MV-4-11 (cell line): ENCODE measurements around the gene TTPAL.

Experiments
- DNase-seq: peaks from one replicate; lab custom pipeline; 2025; lab: John Stamatoyannopoulos, UW

The TTPAL gene, protein sequence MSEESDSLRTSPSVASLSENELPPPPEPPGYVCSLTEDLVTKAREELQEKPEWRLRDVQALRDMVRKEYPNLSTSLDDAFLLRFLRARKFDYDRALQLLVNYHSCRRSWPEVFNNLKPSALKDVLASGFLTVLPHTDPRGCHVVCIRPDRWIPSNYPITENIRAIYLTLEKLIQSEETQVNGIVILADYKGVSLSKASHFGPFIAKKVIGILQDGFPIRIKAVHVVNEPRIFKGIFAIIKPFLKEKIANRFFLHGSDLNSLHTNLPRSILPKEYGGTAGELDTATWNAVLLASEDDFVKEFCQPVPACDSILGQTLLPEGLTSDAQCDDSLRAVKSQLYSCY

DNA sequence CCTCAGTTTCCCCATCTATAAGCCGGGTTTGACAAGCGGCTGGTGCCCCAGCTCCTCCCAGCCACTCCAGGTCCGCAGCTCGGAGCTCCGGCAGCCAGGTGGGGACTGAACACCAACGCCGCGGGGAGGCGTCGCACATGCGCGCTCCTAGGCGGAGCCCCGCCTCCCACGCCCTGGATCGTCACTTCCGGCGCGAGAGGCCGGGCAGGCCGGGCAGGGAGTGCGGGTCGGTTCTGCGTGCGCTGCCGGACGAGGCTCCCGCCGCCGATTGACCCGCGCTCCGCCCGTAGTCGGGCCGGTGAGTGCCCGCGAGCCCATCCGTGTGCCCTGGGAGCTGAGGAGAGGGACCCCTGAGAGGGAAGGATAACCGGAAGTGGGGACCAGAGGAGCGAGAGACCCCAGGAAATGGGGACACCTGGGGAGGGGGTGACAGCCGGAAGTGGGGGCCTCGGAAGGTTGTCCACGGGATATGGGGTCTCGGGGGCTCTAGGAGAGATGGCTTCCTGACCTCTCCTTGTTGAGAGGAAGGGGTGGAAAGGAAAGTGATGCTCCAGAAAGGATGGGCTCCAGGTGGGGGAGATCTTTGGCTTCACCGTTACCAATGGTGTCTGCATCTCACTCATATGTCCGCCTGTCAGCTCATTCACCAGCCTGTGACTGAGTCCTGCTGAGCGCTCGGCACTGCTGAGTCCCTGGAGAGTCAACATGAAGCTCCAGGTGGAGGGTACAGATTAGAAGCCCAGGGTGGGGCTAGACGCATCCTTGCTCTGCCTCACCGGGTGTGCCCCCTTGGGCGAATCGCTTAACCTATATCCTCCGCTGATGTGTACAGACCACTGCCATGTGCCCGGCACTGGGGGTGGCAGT is at the start of gene TTPAL:
TSS of gene TTPAL (plus strand) at position 181 of the 867 bp plus-strand sequence. CDS start 4,126 bp downstream, outside the sequence.
- peak; percentile 72 for DNase-seq

DNA sequence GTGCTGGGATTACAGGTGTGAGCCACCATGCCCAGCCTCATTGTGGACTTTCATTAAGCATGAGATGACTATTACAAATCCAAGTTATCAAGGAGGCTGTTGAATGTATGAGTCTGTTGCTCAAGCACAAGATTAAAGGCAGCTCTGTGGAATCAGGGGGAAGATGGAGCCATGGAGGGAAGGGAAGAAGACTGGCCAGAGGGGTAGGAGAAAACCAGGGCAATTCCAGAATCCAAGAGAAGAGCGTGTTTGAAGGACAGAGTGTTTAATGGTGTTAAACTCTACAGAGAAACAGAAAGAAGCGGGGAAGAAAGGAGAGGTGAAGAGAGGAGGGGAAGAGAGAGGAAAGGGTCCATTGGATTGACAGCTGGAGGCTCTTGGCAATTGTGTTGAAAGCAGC is 49.8 kb upstream of the TTPAL start:
- DNase-seq: no peak

DNA sequence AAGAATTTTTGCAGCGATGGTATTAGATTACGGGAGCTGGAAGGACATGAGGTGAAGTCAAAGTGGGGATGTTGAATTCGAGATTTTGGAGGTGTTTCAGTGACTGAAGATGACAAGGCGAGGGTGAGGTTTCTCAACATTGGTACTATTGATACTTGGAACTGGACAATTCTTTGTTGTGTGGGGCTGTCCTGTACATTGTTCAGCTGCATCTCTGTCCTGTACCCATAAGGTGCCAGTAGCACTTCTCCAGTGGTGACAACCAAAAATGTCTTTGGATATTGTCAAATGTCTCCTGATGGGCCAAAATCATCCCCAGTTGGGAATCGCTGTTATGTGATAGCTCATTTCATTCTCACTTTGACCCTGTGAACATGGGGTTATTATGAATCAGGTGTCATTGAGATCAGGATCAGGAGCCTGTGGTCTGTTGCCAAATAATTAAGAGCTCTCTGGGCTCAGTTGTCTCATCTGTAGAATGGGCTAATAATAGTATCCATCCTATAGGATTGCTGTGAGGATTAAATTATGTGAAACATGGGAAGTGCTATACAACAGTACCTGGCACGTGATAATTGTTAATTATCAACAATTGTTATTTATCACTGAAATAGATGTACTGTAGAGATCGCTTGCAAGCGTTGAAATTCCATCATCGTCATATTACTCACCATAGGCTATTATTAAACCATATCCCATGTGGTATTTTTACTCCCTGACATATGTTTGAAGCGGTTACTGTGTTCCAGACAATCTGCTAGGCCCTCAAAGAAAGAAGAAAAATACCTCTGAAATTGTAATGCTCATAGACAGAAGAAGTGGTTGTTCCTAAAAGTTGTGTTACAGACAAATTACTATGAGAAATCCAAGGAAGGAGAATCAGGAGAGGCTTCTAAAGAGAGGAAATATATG is 48.5 kb upstream of the TTPAL start:
- no peak for DNase-seq

DNA sequence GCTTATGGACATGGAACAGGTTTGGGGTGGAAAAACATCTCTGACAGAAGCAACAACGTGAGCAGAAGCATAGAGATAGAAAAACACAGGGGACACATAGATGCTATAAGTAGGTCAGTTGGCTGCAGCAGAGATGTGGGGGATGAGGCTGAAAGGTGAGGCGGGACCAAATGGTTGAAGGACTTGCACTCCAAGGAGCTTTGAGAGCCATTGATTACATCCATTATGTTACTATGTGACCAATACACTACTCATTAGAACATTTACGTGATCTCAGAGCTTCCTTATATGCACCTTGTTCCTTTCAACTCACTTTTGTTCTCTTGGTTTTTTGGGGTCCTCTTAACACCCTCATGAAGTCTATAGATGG is 47.9 kb upstream of the TTPAL start:
- DNase-seq: no peak

DNA sequence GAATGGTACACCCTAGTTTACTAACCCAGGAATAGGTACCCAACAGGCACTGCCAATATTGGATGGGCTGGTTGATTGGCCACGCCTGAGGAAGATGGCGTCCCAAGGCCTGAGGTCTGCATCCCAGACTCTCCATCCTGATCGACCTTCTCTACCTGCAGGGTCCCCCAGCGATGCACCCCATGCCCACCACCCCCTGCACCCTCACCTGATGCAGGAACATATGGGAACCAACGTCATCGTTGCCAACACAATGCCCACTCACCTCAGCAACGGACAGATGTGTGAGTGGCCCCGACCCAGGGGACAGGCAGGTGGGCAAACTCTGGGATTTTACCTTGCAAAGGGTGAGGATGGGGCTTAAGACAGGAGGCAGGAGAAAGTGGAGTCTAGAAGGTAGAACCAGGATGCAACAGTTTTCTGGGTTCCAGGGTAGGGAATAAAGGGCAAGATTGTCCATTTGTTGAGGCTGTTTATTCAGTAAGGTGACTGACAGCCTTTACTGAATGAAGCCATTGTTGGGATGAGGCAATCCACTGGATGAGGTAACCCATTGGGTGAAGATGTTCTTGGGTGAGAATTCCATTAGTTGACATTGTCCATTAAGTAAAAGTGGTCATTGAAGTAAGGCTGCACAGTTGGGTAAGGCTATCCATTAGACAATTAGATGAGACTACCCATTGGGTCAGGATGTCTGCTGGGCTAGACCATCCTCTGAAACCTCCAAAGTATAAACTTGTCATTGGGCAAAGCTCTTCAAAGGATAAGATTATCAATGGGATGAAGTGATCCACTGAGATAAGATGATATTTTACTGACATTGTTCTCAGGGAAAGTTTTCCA is 47.3 kb upstream of the TTPAL start:
- DNase-seq: no peak

DNA sequence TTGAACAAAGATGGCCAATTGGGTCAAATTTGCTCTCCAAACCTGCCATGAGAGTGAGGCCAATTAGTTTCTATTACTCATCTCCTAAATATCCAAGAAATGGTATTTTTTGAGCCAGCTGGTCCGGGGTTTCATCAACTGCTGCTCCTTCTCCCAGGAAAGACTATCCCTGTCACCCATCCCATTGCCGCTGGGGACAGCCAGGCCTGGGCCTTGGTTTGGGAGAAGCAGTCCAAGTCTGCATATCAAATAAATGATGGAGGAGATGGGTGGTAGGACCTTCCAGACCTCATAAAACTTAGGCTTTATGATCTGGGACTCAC is 46.7 kb upstream of the TTPAL start:
- no peak for DNase-seq

DNA sequence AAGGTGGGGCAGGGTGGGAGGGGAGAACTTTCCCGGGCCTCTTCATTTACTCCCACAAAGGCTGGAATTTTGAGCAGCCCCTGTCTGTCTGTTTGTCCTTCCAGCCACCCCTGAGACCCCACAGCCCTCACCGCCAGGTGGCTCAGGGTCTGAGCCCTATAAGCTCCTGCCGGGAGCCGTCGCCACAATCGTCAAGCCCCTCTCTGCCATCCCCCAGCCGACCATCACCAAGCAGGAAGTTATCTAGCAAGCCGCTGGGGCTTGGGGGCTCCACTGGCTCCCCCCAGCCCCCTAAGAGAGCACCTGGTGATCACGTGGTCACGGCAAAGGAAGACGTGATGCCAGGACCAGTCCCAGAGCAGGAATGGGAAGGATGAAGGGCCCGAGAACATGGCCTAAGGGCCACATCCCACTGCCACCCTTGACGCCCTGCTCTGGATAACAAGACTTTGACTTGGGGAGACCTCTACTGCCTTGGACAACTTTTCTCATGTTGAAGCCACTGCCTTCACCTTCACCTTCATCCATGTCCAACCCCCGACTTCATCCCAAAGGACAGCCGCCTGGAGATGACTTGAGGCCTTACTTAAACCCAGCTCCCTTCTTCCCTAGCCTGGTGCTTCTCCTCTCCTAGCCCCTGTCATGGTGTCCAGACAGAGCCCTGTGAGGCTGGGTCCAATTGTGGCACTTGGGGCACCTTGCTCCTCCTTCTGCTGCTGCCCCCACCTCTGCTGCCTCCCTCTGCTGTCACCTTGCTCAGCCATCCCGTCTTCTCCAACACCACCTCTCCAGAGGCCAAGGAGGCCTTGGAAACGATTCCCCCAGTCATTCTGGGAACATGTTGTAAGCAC is 46.0 kb upstream of the TTPAL start:
- DNase-seq: no peak

DNA sequence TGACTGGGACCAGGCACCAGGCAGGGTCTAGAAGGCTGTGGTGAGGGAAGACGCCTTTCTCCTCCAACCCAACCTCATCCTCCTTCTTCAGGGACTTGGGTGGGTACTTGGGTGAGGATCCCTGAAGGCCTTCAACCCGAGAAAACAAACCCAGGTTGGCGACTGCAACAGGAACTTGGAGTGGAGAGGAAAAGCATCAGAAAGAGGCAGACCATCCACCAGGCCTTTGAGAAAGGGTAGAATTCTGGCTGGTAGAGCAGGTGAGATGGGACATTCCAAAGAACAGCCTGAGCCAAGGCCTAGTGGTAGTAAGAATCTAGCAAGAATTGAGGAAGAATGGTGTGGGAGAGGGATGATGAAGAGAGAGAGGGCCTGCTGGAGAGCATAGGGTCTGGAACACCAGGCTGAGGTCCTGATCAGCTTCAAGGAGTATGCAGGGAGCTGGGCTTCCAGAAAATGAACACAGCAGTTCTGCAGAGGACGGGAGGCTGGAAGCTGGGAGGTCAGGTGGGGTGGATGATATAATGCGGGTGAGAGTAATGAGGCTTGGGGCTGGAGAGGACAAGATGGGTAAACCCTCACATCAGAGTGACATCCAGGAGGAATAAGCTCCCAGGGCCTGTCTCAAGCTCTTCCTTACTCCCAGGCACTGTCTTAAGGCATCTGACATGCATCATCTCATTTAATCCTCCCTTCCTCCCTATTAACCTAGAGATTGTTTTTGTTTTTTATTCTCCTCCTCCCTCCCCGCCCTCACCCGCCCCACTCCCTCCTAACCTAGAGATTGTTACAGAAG is 45.2 kb upstream of the TTPAL start:
- DNase-seq: no peak

DNA sequence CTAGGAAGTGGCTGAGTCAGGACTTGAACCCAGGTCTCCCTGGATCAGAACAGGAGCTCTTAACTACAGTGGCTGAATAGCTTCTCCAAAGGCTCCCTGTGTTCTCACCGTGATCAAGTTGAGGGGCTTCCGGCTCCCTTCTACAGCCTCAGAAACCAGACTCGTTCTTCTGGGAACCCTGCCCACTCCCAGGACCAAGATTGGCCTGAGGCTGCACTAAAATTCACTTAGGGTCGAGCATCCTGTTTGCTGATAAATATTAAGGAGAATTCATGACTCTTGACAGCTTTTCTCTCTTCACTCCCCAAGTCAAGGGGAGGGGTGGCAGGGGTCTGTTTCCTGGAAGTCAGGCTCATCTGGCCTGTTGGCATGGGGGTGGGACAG is 44.6 kb upstream of the TTPAL start:
- no peak for DNase-seq

DNA sequence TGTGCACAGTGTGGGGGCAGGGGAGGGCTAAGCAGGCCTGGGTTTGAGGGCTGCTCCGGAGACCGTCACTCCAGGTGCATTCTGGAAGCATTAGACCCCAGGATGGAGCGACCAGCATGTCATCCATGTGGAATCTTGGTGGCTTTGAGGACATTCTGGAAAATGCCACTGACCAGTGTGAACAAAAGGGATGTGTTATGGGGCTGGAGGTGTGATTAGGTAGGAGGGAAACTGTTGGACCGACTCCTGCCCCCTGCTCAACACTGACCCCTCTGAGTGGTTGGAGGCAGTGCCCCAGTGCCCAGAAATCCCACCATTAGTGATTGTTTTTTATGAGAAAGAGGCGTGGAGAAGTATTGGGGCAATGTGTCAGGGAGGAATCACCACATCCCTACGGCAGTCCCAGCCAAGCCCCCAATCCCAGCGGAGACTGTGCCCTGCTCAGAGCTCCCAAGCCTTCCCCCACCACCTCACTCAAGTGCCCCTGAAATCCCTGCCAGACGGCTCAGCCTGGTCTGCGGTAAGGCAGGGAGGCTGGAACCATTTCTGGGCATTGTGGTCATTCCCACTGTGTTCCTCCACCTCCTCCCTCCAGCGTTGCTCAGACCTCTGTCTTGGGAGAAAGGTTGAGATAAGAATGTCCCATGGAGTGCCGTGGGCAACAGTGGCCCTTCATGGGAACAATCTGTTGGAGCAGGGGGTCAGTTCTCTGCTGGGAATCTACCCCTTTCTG is 44.0 kb upstream of the TTPAL start:
- no peak for DNase-seq

DNA sequence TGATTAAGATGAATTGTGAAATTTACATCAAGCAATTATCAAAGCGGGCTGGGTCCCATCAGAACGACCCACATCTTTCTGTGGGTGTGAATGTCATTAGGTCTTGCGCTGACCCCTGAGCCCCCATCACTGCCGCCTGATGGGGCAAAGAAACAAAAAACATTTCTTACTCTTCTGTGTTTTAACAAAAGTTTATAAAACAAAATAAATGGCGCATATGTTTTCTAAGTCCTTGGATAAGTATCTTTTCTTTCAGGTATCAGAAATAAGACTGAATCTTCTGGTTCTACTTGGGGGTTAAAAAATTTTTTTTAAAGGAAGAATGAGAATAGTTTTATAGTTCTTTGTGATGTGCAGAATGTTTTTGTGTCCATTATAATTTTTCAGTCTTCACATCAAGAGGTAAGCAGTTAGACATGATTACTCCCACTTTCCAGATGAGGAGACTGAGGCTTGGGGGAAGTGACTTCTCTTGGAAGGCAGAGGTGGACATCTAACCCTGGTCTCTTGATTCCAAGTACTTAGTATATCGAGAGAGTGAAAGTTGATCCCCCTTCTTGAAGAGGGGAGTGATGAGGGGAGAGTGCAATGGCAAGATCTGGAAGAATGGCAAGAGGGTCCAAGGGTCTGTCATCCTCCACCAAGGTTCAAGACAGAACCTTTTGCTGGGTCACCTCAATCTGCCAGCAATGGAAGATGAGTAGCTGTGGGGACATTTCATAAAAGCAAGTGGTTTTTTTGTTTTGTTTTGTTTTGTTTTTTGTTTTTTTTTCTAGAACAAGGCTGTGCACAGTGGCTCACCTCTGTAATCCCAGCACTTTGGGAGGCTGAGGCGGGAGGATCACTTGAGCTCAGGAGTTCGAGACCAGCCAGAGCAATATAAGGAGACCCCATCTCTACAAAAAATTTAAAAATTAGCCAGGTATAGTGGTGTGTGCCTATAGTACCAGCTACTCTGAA is 42.8 kb upstream of the TTPAL start:
- DNase-seq: no peak

DNA sequence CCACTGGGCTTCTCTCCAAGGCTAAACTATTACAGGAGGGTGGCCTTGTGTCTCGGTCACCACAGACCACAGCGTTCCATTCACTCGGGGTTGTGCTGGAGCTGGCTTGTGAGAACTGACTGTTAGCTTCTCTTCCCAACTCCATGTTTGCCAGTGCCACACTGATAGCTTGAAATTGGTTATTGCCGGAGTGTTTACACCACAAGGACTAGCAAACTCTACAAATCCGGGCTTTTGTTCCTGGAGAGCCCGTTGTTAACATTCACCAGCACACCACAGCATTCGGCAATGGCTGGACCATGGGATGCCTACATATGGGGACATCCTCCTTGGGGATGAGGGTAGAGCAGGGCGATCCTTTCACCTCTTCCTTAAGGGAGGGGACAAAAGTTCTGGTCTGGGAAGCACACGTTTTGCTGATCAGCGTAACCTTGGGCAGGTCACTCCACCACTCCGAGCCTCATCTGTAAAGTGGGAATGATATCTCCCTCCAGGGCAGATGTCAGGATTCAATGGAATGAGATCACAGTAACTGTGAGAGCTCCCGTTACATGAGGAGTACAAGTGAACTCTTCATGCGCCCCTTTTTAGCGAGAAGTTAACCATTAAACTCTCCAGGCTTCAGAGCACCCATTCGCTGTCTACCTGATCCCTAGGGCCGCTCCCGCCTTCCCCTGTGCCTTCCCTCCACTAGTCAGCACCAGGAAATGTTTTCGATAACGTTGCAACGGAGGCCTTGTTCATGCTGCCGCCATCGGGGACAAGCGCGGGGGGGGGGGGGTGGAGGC is 41.7 kb upstream of the TTPAL start:
- no peak for DNase-seq

DNA sequence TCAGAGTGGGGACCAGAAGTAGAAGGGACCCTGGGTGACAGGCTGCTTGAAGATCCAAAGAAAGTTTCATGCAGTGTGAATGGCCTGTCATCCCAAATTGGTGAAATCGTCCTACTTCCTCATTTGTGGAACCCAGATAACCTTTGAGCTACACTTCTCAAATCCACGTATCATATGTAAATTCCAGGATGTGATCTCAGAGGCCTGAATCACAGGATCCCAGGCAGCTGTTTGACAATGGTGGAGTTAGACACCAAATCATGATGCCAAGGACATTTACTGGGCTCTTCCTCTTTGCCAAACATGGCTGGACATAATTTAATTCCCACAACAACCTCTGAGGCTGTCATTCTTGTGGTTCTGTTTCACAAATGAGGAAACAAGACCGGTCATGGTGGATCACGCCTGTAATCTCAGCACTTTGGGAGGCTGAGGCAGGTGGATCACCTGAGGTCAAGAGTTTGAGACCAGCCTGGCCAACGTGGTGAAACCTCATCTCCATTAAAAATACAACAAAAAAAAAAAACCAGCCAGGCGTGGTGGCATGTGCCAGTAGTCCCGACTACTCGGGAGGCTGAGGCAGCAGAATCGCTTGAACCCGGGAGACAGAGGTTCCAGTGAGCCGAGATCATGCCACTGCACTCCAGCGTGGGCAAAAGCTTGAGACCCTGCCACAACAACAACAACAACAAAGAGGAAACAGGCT is 39.9 kb upstream of the TTPAL start:
- DNase-seq: peak; percentile 71

DNA sequence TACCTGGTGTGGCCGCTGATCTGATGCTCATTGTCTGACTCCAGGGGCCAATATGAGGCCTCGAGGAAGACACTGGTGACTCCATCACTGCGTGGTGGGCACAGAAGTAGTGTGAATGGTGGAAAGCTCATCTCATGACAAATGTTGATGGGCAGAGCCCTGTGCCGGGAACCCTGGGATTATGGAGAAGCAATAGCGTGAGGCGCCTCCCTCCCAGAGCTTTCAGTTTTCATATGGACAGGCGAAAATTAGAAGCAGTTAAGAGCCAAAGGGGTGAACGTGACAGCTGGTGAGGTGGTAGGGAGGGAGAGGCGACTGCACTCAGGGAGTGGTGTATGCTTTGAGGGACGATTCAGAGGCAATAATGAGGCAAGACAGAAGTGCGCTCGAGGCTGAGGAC is 39.3 kb upstream of the TTPAL start:
- no peak for DNase-seq

DNA sequence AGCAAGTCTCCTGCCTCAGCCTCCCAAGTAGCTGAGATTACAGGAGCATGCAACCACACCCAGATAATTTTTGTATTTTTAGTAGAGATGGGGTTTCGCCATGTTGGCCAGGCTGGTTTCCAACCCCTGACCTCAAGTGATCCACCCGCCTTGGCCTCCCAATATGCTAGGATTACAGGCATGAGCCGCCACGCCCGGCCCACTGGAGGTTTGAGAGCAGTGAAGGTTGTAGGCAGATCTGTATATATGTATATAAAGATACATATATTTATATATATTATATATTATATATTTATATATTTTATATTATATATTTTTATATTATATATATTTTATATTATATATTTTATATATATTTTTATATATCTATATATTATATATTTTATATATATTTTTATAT is 38.2 kb upstream of the TTPAL start:
- DNase-seq: no peak

DNA sequence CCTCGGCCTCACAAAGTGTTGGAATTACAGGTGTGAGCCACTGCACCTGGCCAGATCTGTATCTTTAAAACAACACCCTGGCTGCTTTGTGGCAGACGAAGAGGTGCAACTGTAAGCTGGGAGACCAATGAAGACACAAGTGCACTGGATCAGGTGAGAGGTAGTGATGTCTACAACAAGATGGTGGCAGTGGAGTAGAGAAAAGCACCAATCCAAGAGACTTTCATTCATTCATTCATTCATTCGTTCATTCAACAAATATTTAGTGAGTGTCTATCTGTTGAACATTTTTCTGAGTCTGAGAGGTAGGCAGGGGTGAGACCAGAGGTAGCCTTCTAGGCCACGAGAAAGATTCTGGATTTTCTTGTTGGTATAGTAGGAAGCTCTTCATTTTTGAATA is 36.9 kb upstream of the TTPAL start:
- no peak for DNase-seq

DNA sequence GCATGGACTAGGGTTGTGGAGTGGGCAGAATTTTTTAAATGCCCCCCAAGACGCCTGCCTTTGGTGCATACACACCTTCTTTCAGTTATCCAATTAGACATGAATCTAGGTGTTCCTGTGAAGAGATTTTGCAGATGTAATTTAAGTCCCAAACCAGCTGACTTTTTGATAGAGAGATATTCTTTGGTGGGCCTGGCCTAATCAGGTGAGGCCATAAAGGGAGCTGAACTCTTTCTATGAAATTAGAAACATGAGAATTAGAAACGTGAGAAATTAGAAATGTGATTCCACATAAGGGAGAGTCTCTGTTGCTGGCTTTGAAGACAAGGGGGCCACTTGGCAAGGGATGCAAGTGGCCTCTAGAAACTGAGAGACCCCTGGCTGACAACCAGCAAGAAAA is 36.4 kb upstream of the TTPAL start:
- no peak for DNase-seq
